ENCODE results near the gene GPR18.
A peak's percentile ranks its signal among the peaks of the same experiment; 100 is the strongest.
"Not testable (repeated sequence)": the region's sequence is repeated elsewhere in the genome, so short reads cannot be mapped to it uniquely, and the experiment has no call there.

The GPR18 gene

GRCh38 chr13:99218545-99218944, 39.6 kb downstream of the GPR18 start:
- 83% methylated on average over 6 of the region's 6 CpGs for WGBS
- Histone ChIP-seq H3K27ac (ENCODE audit: low read depth, low read length) (no peak overlapping the region), H3K27me3 (ENCODE audit: insufficient read depth, low read length) (no peaks in the 10 kb centered on the region), H3K36me3 (ENCODE audit: insufficient read depth, low read length) (peaks cover 8% of the 10 kb centered on the region; the same call in 1 of the 2 replicates), H3K4me3 (ENCODE audit: low read length) (no peak overlapping the region), H3K9me3 (ENCODE audit: insufficient read depth, low read depth, low read length) (no peaks in the 10 kb centered on the region), H3K9ac (ENCODE audit: low read depth, low read length) (no peak overlapping the region), H3K4me1 (ENCODE audit: insufficient read depth, low read length) (peaks cover 30% of the 10 kb centered on the region)

GRCh38 chr13:99218126-99218525, 40.1 kb downstream of the GPR18 start:
- H3K27ac ChIP-seq (ENCODE audit: low read depth, low read length), result no peak overlapping the region
- peaks cover 29% of the 10 kb centered on the region for H3K4me1 ChIP-seq (ENCODE audit: insufficient read depth, low read length)

GRCh38 chr13:99217461-99218110, 40.6 kb downstream of the GPR18 start:
- peaks cover 29% of the 10 kb centered on the region for H3K4me1 ChIP-seq (ENCODE audit: insufficient read depth, low read length)
- no peak overlapping the region for H3K9ac ChIP-seq (ENCODE audit: low read depth, low read length)

More at GRCh38 chr13:99218126-99218525, 40.1 kb downstream of the GPR18 start:
- Histone ChIP-seq H3K9ac (ENCODE audit: low read depth, low read length) (no peak overlapping the region), H3K36me3 (ENCODE audit: insufficient read depth, low read length) (peaks cover 8% of the 10 kb centered on the region; the same call in 1 of the 2 replicates), H3K27me3 (ENCODE audit: insufficient read depth, low read length) (no peaks in the 10 kb centered on the region), H3K9me3 (ENCODE audit: insufficient read depth, low read depth, low read length) (no peaks in the 10 kb centered on the region), H3K4me3 (ENCODE audit: low read length) (no peak overlapping the region)

GRCh38 chr13:99215184-99215830, 42.9 kb downstream of the GPR18 start:
- Histone ChIP-seq H3K27ac (ENCODE audit: low read depth, low read length) (0 out of 2 replicates have a peak overlapping the region, but pooled peaks have one; percentile 37), H3K36me3 (ENCODE audit: insufficient read depth, low read length) (0 out of 2 replicates have a peak, but pooled peaks cover 3% of the 10 kb centered on the region), H3K9ac (ENCODE audit: low read depth, low read length) (no peak overlapping the region; the same call in 1 of the 2 replicates), H3K9me3 (ENCODE audit: insufficient read depth, low read depth, low read length) (no peaks in the 10 kb centered on the region), H3K4me1 (ENCODE audit: insufficient read depth, low read length) (peaks cover 26% of the 10 kb centered on the region), H3K27me3 (ENCODE audit: insufficient read depth, low read length) (no peaks in the 10 kb centered on the region), H3K4me3 (ENCODE audit: low read length) (no peak overlapping the region)
- 89% methylated on average over 15 of the region's 15 CpGs for WGBS

More at GRCh38 chr13:99217461-99218110, 40.6 kb downstream of the GPR18 start:
- Histone ChIP-seq H3K9me3 (ENCODE audit: insufficient read depth, low read depth, low read length) (no peaks in the 10 kb centered on the region), H3K36me3 (ENCODE audit: insufficient read depth, low read length) (peaks cover 8% of the 10 kb centered on the region; the same call in 1 of the 2 replicates), H3K27ac (ENCODE audit: low read depth, low read length) (no peak overlapping the region), H3K27me3 (ENCODE audit: insufficient read depth, low read length) (no peaks in the 10 kb centered on the region), H3K4me3 (ENCODE audit: low read length) (no peak overlapping the region)
- WGBS, result 85% methylated on average over 19 of the region's 20 CpGs

GRCh38 chr13:99214731-99215130, 43.4 kb downstream of the GPR18 start:
- Histone ChIP-seq H3K4me3 (ENCODE audit: low read length) (no peak overlapping the region), H3K27ac (ENCODE audit: low read depth, low read length) (no peak overlapping the region), H3K9me3 (ENCODE audit: insufficient read depth, low read depth, low read length) (no peaks in the 10 kb centered on the region), H3K27me3 (ENCODE audit: insufficient read depth, low read length) (no peaks in the 10 kb centered on the region), H3K9ac (ENCODE audit: low read depth, low read length) (no peak overlapping the region), H3K4me1 (ENCODE audit: insufficient read depth, low read length) (peaks cover 22% of the 10 kb centered on the region), H3K36me3 (ENCODE audit: insufficient read depth, low read length) (0 out of 2 replicates have a peak, but pooled peaks cover 3% of the 10 kb centered on the region)
- 79% methylated on average over 1 of the region's 1 CpG for WGBS

- H3K4me1 ChIP-seq (ENCODE audit: insufficient read depth, low read length), result peaks cover 22% of the 10 kb centered on the region
- H3K9ac ChIP-seq (ENCODE audit: low read depth, low read length), result no peak overlapping the region
- H3K9me3 ChIP-seq (ENCODE audit: insufficient read depth, low read depth, low read length), result no peaks in the 10 kb centered on the region
- H3K36me3 ChIP-seq (ENCODE audit: insufficient read depth, low read length), result 0 out of 2 replicates have a peak, but pooled peaks cover 3% of the 10 kb centered on the region
- no peak overlapping the region for H3K4me3 ChIP-seq (ENCODE audit: low read length)
- no peaks in the 10 kb centered on the region for H3K27me3 ChIP-seq (ENCODE audit: insufficient read depth, low read length)
- 40% methylated on average over 5 of the region's 7 CpGs for WGBS
- no peak overlapping the region for H3K27ac ChIP-seq (ENCODE audit: low read depth, low read length)
Measured at GRCh38 chr13:99214232-99214631, 43.9 kb downstream of the GPR18 start.

- H3K9me3 ChIP-seq (ENCODE audit: insufficient read depth, low read depth, low read length), result no peaks in the 10 kb centered on the region
- no peaks in the 10 kb centered on the region for H3K27me3 ChIP-seq (ENCODE audit: insufficient read depth, low read length)
- H3K27ac ChIP-seq (ENCODE audit: low read depth, low read length), result no peak overlapping the region
- H3K4me1 ChIP-seq (ENCODE audit: insufficient read depth, low read length), result peaks cover 19% of the 10 kb centered on the region
- H3K36me3 ChIP-seq (ENCODE audit: insufficient read depth, low read length), result peaks cover 3% of the 10 kb centered on the region; the same call in 1 of the 2 replicates
- 96% methylated on average over 4 of the region's 5 CpGs for WGBS
- no peak overlapping the region for H3K9ac ChIP-seq (ENCODE audit: low read depth, low read length)
- no peak overlapping the region for H3K4me3 ChIP-seq (ENCODE audit: low read length)
Measured at GRCh38 chr13:99211421-99212035, 46.7 kb downstream of the GPR18 start.

GRCh38 chr13:99210627-99211026, 47.6 kb downstream of the GPR18 start:
- not testable (repeated sequence) for H3K9me3 ChIP-seq (ENCODE audit: insufficient read depth, low read depth, low read length); H3K27me3 ChIP-seq (ENCODE audit: insufficient read depth, low read length); H3K4me3 ChIP-seq (ENCODE audit: low read length); H3K9ac ChIP-seq (ENCODE audit: low read depth, low read length); H3K36me3 ChIP-seq (ENCODE audit: insufficient read depth, low read length); H3K27ac ChIP-seq (ENCODE audit: low read depth, low read length)
- WGBS, result 95% methylated on average over 9 of the region's 9 CpGs
- H3K4me1 ChIP-seq (ENCODE audit: insufficient read depth, low read length), result peaks cover 18% of the 10 kb centered on the region

GRCh38 chr13:99208845-99209527, 49.2 kb downstream of the GPR18 start:
- no peak overlapping the region for H3K4me3 ChIP-seq (ENCODE audit: low read length)
- H3K27me3 ChIP-seq (ENCODE audit: insufficient read depth, low read length), result no peaks in the 10 kb centered on the region
- peaks cover 4% of the 10 kb centered on the region; the same call in 1 of the 2 replicates for H3K36me3 ChIP-seq (ENCODE audit: insufficient read depth, low read length)
- H3K9ac ChIP-seq (ENCODE audit: low read depth, low read length), result no peak overlapping the region
- no peaks in the 10 kb centered on the region for H3K9me3 ChIP-seq (ENCODE audit: insufficient read depth, low read depth, low read length)
- H3K27ac ChIP-seq (ENCODE audit: low read depth, low read length), result peak overlapping the region; percentile 22; the same call in 1 of the 2 replicates
- H3K4me1 ChIP-seq (ENCODE audit: insufficient read depth, low read length), result peaks cover 2% of the 10 kb centered on the region; the same call in 1 of the 2 replicates
- WGBS, result 89% methylated on average over 8 of the region's 8 CpGs

GRCh38 chr13:99208185-99208584, 50.0 kb downstream of the GPR18 start:
- Histone ChIP-seq H3K36me3 (ENCODE audit: insufficient read depth, low read length) (peaks cover 8% of the 10 kb centered on the region), H3K9ac (ENCODE audit: low read depth, low read length) (no peak overlapping the region), H3K4me1 (ENCODE audit: insufficient read depth, low read length) (no peaks in the 10 kb centered on the region), H3K27ac (ENCODE audit: low read depth, low read length) (no peak overlapping the region), H3K27me3 (ENCODE audit: insufficient read depth, low read length) (no peaks in the 10 kb centered on the region), H3K9me3 (ENCODE audit: insufficient read depth, low read depth, low read length) (no peaks in the 10 kb centered on the region), H3K4me3 (ENCODE audit: low read length) (no peak overlapping the region)
- 98% methylated on average over 3 of the region's 3 CpGs for WGBS

Data from HUES64 (cell line).